Heart left ventricle (tissue), 16 donors: Measurements from ENCODE around the gene USP7. TPM values are rescaled to one million over a fixed set of nuclear protein-coding genes. Genes with fewer than 3 reads are reported as not detected.

ENCODE experiments used
- ATAC-seq, 4 donors: fragments of 200-7000 bp; cut with Tn5 transposase; one replicate each; pipeline ENCODE4 v1.9.1; 2020 to 2022; ENCODE audit warnings: moderate library complexity in 4 of 4, mild to moderate bottlenecking in 3 of 4, moderate number of reproducible peaks in 1 of 4
- DNase-seq, 5 donors: peaks; one replicate each; pipeline ENCODE4 v3.0.0-alpha.2; 2020
- H3K27ac ChIP-seq, 12 donors: fragments of 200-600 bp; sonication (generic) in 4 of 12; one replicate each; pipeline versions ENCODE4 v1.5.0 to v1.8.0; 2016 to 2022; ENCODE audit warnings: mild to moderate bottlenecking in 2 of 12
- H3K27me3 ChIP-seq, 9 donors: fragments of 200-600 bp; sonication (generic) in 2 of 9; one replicate each; pipeline versions ENCODE4 v1.5.1 to v1.8.0; 2016 to 2022; ENCODE audit warnings: mild to moderate bottlenecking in 3 of 9
- H3K36me3 ChIP-seq, 9 donors: fragments of 200-600 bp; sonication (generic) in 2 of 9; one replicate each; pipeline versions ENCODE4 v1.5.0 to v1.8.0; 2018 to 2022; ENCODE audit warnings: mild to moderate bottlenecking in 2 of 9
- H3K4me1 ChIP-seq, 12 donors: fragments of 200-600 bp; sonication (generic) in 4 of 12; one replicate each; pipeline versions ENCODE4 v1.5.0 to v1.8.0; 2016 to 2022; ENCODE audit warnings: mild to moderate bottlenecking in 3 of 12
- H3K4me3 ChIP-seq, 12 donors: fragments of 200-600 bp; sonication (generic) in 4 of 12; one replicate each; pipeline versions ENCODE4 v1.5.0 to v1.8.0; 2017 to 2022; ENCODE audit warnings: mild to moderate bottlenecking in 9 of 12, moderate library complexity in 4 of 12
- H3K9me3 ChIP-seq, 12 donors: fragments of 200-600 bp; sonication (generic) in 4 of 12; one replicate each; pipeline versions ENCODE4 v1.5.0 to v1.8.0; 2016 to 2022; ENCODE audit warnings: mild to moderate bottlenecking in 1 of 12
- CTCF ChIP-seq, 12 donors: fragments of 200-600 bp; sonication (generic) in 4 of 12; IDR thresholded peaks; one replicate each; pipeline versions ENCODE4 v1.5.0 to v1.8.0; 2018 to 2022; ENCODE audit warnings: antibody characterized with exemption in 12 of 12, mild to moderate bottlenecking in 5 of 12
- POLR2A ChIP-seq, 2 donors: fragments of 450-650 bp; IDR thresholded peaks; one replicate each; pipeline ENCODE4 v1.6.1; 2017; ENCODE audit warnings: antibody characterized with exemption in 2 of 2, mild to moderate bottlenecking in 2 of 2, moderate library complexity in 2 of 2
- WGBS, 4 donors: extraction: QIAGEN DNeasy Blood & Tissue Kit in 2 of 4; methylation state at CpG; one replicate each; pipeline versions ENCODE4 v1.1.5 to v1.1.7; 2013 to 2018; 5-methylcytosine and 5-hydroxymethylcytosine counted together
- intact Hi-C, 10 donors: fragments of 100-400 bp; cut with DNase I; formaldehyde crosslinking; loops; one replicate each; pipeline versions ENCODE4 v1.11.1 to v1.14.2; 2022
- polyA plus RNA-seq, 2 donors: library from polyadenylated mRNA; stranded (reverse); fragments of 200-250 nt; gene quantifications; one replicate each; pipeline ENCODE4 v1.2.3, GENCODE V29; 2013
- total RNA-seq, 9 donors: library from RNA; depleted of rRNA in 2 of 9; stranded (reverse); fragments of >200 nt in 2 of 9; fragmentation: NEBNext Ultra II Directional in 3 of 9; extraction: Animal tissue kit (Norgen Biotek cat#: 25700) in 3 of 9; gene quantifications; one replicate each; pipeline versions ENCODE4 v1.1.0 to v1.2.4, GENCODE V29; 2016 to 2023
- donor health status: ischemic (EF 13 %, LVEDD 7.1; RV severe dilation, severe dysfunction).
- donor health status: healthy with polysubstance abuse.
- donor health status: DM: no; HTN: yes; CAD: no.
- donor health status: DM: no; HTN: no; CAD: no.
- donor health status: ischemic (EF 25% LVEDD 6.9; RV normal size, moderate dysfunction).
- donor health status: ischemic (EF 25% LVEDD 5.7; RV mildly dilated, moderate dysfunction).
- donor health status: healthy.
- donor health status: DM: yes; HTN: yes; CAD: no.
- donor health status: ischemic (EF 35%, LVEDD 5.7; RV mildly dilated, moderate dysfunction).
- donor health status: nonischemic (EF 11% LVEDD 7.7; RV severe dilation, severe dysfunction).
- donor health status: DM: yes; HTN: yes; CAD: no.
- donor health status: PGD.
- donor health status: ischemic (EF 29% LVEDD 5.4; RV normal size, mild dysfunction).
- donor health status: nonischemic (EF 23%, LVEDD 6.1; RV moderate dilation, normal function).

Gene USP7
- total and polyA plus RNA-seq, 11 donors: 20.3 to 86.5 (median 66.2) TPM

- 90 to 94% (median 92%) methylated on average over 6 to 7 of the region's 7 CpGs for WGBS, 4 donors
- DNase-seq (no peak), ATAC-seq (no peak)
- H3K36me3 ChIP-seq: no peaks in the 10 kb centered on the region
- no peaks in the 10 kb centered on the region for H3K9me3 ChIP-seq
- no peaks in the 10 kb centered on the region for H3K27me3 ChIP-seq
- no peak overlapping the region for H3K27ac ChIP-seq
- intact Hi-C loops: no loop called here
- TF ChIP-seq POLR2A (IDR thresholded peaks at IDR 0.05) (no peak), CTCF (IDR thresholded peaks at IDR 0.05) (no peak)
- H3K4me3 ChIP-seq: no peak overlapping the region
- H3K4me1 ChIP-seq: peaks cover 4 to 87% (median 68%) of the 10 kb centered on the region in 12 donors
Measured at GRCh38 chr16:8952281-8952751, 11.4 kb downstream of the USP7 start.

- Histone ChIP-seq H3K27ac (no peak overlapping the region), H3K9me3 (no peaks in the 10 kb centered on the region), H3K4me3 (no peak overlapping the region), H3K4me1 (peaks cover 4 to 86% (median 67%) of the 10 kb centered on the region in 12 donors), H3K36me3 (no peaks in the 10 kb centered on the region), H3K27me3 (no peaks in the 10 kb centered on the region)
- TF ChIP-seq POLR2A (IDR thresholded peaks at IDR 0.05) (no peak), CTCF (IDR thresholded peaks at IDR 0.05) (no peak)
- WGBS, 4 donors: 68 to 76% (median 72%) methylated on average over 14 of the region's 14 CpGs
- ATAC-seq: no peak
- intact Hi-C loops: no loop called here
- no peak for DNase-seq
Measured at GRCh38 chr16:8951447-8952280, 12.0 kb downstream of the USP7 start.

- no peak overlapping the region for H3K4me3 ChIP-seq
- peaks cover 0 to 86% (median 63%) of the 10 kb centered on the region in 12 donors for H3K4me1 ChIP-seq
- H3K36me3 ChIP-seq: no peaks in the 10 kb centered on the region
- H3K27me3 ChIP-seq: no peaks in the 10 kb centered on the region
- ATAC-seq (peak in 3 of 4 donors; percentile 19 to 59 (median 59)), DNase-seq (no peak)
- no peak overlapping the region for H3K27ac ChIP-seq
- 47 to 58% (median 51%) methylated on average over 7 to 11 of the region's 11 CpGs for WGBS, 4 donors
- H3K9me3 ChIP-seq: no peaks in the 10 kb centered on the region
- intact Hi-C loops: no loop called here
- TF ChIP-seq CTCF (IDR thresholded peaks at IDR 0.05) (no peak), POLR2A (IDR thresholded peaks at IDR 0.05) (no peak)
Measured at GRCh38 chr16:8950580-8951077, 13.1 kb downstream of the USP7 start.
